ENCODE results near the gene WWP2. TPM values are rescaled to one million over a fixed set of nuclear protein-coding genes. Genes with fewer than 3 reads are reported as not detected.

The WWP2 gene
- total RNA-seq, 2 donors from 2014 or later = 144 to 146 TPM

DNA sequence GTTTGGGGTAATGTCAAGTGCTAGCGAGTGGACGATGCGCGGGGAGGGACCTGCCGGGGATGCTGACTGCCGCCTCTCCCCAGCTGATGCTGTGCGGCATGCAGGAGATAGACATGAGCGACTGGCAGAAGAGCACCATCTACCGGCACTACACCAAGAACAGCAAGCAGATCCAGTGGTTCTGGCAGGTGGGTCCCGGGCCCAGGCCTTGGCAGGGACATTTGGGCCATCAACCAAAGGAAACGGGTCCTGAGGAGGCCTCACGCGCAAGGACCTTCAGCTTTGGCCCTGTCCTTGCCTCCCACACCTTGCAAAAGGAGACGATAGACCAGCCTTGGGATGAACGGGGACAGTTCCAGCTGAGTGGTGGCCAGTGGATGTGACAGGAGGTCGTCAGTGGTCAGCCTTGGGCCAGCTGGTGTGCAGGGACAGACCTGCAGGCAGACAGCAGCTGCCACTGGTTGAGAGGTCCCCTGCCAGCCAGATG lies 175.4 kb downstream of the WWP2 start:
- TF ChIP-seq, protein P1, sequence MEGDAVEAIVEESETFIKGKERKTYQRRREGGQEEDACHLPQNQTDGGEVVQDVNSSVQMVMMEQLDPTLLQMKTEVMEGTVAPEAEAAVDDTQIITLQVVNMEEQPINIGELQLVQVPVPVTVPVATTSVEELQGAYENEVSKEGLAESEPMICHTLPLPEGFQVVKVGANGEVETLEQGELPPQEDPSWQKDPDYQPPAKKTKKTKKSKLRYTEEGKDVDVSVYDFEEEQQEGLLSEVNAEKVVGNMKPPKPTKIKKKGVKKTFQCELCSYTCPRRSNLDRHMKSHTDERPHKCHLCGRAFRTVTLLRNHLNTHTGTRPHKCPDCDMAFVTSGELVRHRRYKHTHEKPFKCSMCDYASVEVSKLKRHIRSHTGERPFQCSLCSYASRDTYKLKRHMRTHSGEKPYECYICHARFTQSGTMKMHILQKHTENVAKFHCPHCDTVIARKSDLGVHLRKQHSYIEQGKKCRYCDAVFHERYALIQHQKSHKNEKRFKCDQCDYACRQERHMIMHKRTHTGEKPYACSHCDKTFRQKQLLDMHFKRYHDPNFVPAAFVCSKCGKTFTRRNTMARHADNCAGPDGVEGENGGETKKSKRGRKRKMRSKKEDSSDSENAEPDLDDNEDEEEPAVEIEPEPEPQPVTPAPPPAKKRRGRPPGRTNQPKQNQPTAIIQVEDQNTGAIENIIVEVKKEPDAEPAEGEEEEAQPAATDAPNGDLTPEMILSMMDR (IDR thresholded peaks at IDR 0.05) = no peak
- ATAC-seq (ENCODE audit: insufficient number of reproducible peaks, low FRiP score, low read depth) = no peak
- DNase-seq (ENCODE audit: low spot score) = no peak
- peaks cover 67% of the 10 kb centered on the region for H3K36me3 ChIP-seq
- H3K4me1 ChIP-seq (ENCODE audit: control insufficient read depth in 1 of 2, low read depth in 2 of 2) = peaks cover 17 to 97% of the 10 kb centered on the region in 2 donors
- no peaks in the 10 kb centered on the region for H3K27me3 ChIP-seq (replicated peaks; ENCODE audit: insufficient read depth)
- peak overlapping the region; percentile 96 for H3K27ac ChIP-seq
- H3K4me3 ChIP-seq = no peak overlapping the region
- no peaks in the 10 kb centered on the region for H3K9me3 ChIP-seq

DNA sequence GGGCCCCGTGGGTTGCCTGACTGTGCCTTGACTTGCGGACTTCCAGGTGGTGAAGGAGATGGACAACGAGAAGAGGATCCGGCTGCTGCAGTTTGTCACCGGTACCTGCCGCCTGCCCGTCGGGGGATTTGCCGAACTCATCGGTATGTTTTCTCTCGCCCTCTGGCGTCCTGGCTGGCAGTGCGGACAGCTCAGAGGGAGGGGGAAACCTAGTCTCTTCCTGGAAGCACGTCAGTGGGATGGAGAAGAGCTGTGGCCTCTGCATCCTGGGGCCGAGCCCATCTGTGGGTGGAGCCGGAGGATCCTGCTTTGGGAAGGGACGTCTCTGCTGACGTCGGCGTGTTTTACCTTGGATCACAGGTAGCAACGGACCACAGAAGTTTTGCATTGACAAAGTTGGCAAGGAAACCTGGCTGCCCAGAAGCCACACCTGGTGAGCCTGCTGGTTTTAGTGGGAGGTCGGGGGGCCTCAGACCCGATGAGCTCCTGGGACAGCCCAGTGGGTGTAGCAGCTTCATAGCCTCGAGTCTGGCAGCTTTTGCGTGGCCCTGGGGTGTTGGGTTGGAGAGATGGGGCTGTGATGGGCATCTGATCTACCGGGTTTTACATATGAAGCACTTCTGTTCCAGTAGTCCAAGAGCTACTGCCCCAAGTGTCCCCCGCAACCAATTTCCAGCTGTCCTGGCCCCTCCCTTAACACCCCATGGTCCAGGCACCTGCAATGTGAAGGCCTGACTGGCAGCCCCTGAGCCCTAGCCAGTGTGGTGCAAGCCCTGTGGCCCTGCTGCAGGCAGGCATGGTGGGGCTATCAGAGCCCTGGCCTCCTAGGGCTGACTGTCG lies 177.1 kb downstream of the WWP2 start:
- DNase-seq (ENCODE audit: low spot score) (no peak), ATAC-seq (ENCODE audit: insufficient number of reproducible peaks, low FRiP score, low read depth) (no peak)
- TF ChIP-seq, protein P1 (IDR thresholded peaks at IDR 0.05) = no peak

DNA sequence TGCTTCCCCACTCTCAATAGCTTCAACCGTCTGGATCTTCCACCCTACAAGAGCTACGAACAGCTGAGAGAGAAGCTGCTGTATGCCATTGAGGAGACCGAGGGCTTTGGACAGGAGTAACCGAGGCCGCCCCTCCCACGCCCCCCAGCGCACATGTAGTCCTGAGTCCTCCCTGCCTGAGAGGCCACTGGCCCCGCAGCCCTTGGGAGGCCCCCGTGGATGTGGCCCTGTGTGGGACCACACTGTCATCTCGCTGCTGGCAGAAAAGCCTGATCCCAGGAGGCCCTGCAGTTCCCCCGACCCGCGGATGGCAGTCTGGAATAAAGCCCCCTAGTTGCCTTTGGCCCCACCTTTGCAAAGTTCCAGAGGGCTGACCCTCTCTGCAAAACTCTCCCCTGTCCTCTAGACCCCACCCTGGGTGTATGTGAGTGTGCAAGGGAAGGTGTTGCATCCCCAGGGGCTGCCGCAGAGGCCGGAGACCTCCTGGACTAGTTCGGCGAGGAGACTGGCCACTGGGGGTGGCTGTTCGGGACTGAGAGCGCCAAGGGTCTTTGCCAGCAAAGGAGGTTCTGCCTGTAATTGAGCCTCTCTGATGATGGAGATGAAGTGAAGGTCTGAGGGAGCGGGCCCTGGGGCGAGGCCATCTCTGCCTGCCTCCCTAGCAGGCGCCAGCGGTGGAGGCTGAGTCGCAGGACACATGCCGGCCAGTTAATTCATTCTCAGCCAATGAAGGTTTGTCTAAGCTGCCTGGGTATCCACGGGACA lies 177.9 kb downstream of the WWP2 start:
- Histone ChIP-seq H3K4me3 (no peak overlapping the region), H3K9me3 (no peaks in the 10 kb centered on the region), H3K36me3 (peaks cover 49% of the 10 kb centered on the region), H3K27ac (peak overlapping the region; percentile 61 to 96), H3K27me3 (replicated peaks; ENCODE audit: insufficient read depth) (no peaks in the 10 kb centered on the region), H3K4me1 (ENCODE audit: control insufficient read depth in 1 of 2, low read depth in 2 of 2) (peaks cover 16 to 78% of the 10 kb centered on the region in 2 donors)
- TF ChIP-seq, protein P1 (IDR thresholded peaks at IDR 0.05) = no peak
- ATAC-seq (ENCODE audit: insufficient number of reproducible peaks, low FRiP score, low read depth) = no peak
- no peak for DNase-seq (ENCODE audit: low spot score)

More for the DNA sequence above, 177.1 kb downstream of the WWP2 start:
- Histone ChIP-seq H3K9me3 (no peaks in the 10 kb centered on the region), H3K27ac (peak overlapping the region; percentile 37 to 96), H3K4me3 (no peak overlapping the region), H3K27me3 (replicated peaks; ENCODE audit: insufficient read depth) (no peaks in the 10 kb centered on the region), H3K36me3 (peaks cover 50% of the 10 kb centered on the region), H3K4me1 (ENCODE audit: control insufficient read depth in 1 of 2, low read depth in 2 of 2) (peaks cover 16 to 86% of the 10 kb centered on the region in 2 donors)

DNA sequence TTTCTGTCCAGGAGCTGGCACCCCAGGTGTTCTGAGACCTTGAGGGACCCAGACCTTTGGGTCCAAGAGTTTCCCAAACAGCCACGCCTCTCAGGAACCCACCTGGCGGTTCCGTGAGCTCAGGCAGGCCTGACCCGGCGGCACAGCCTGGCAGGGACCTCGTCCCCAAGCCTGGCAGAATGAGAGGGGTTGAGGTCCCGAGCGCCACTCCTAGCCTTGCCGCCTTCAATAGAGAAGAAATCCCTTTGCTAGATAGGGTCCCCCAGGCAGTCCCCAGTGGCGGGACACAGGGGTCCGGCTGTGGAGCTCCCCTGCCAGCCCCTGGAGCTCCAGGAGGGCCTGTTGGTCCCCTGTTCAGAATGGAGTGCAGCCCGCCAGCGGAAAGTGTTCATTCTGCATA lies 178.5 kb downstream of the WWP2 start:
- Histone ChIP-seq H3K9me3 (no peaks in the 10 kb centered on the region), H3K4me3 (no peak overlapping the region), H3K27ac (peak overlapping the region; percentile 61 to 96), H3K27me3 (replicated peaks; ENCODE audit: insufficient read depth) (no peaks in the 10 kb centered on the region), H3K36me3 (peaks cover 47% of the 10 kb centered on the region), H3K4me1 (ENCODE audit: control insufficient read depth in 1 of 2, low read depth in 2 of 2) (peaks cover 12 to 74% of the 10 kb centered on the region in 2 donors)
- no peak for DNase-seq (ENCODE audit: low spot score)
- no peak for ATAC-seq (ENCODE audit: insufficient number of reproducible peaks, low FRiP score, low read depth)
- TF ChIP-seq, protein P1 (IDR thresholded peaks at IDR 0.05) = no peak

Data from thoracic aorta (tissue), 2 donors.